PFSK-1 (cell line): ENCODE data around the gene TRIL.

ENCODE experiments used
- POLR2AphosphoS5 ChIP-seq: IDR thresholded peaks from 2 replicates; pipeline ENCODE4 v1.6.1; 2012; ENCODE audit warnings: low read depth, mild to moderate bottlenecking, control low read depth, low read length, moderate library complexity
- REST ChIP-seq, 2 experiments: IDR thresholded peaks; 2 replicates each; pipeline versions ENCODE4 v1.6.1 to v1.8.0; 2011 to 2012; ENCODE audit warnings: low read depth in 2 of 2, low read length in 2 of 2, control low read depth in 1 of 2, inconsistent platforms in 1 of 2, mild to moderate bottlenecking in 1 of 2, moderate library complexity in 1 of 2; ENCODE audit not compliant: insufficient read depth in 1 of 2
- SIN3A ChIP-seq: IDR thresholded peaks from 2 replicates; pipeline ENCODE4 v1.6.1; 2012; ENCODE audit warnings: mild to moderate bottlenecking, low read length, moderate library complexity, borderline replicate concordance; ENCODE audit not compliant: insufficient read depth
- TAF1 ChIP-seq: IDR thresholded peaks from 2 replicates; pipeline ENCODE4 v1.6.1; 2012; ENCODE audit warnings: low read length, control low read depth, borderline replicate concordance; ENCODE audit not compliant: insufficient read depth

GRCh38 chr7:28981161-28981465 is 23.0 kb upstream of the TRIL start:
- no peak for TF ChIP-seq TAF1
- no peak for TF ChIP-seq REST (IDR thresholded peaks at IDR 0.05; ENCODE audit: insufficient read depth in 1 of 2, low read depth in 2 of 2, low read length in 2 of 2)
- TF ChIP-seq POLR2AphosphoS5: no peak
- no peak for TF ChIP-seq SIN3A
